Natural killer cell (primary cell): Measurements from ENCODE around the gene TM9SF2. TPM values are rescaled to one million over a fixed set of nuclear protein-coding genes. Genes with fewer than 3 reads are reported as not detected.

Source experiments
- ATAC-seq, 3 donors: fragments of 150-1000 bp in 2 of 3; fragments of 200-7000 bp in 1 of 3; cut with Tn5 transposase; 1 replicate in 1 of 3; 2 replicates in 2 of 3; pipeline ENCODE4 v1.10.0; 2021; ENCODE audit warnings: mild to moderate bottlenecking in 2 of 3, moderate library complexity in 2 of 3
- DNase-seq, 2 donors: peaks; one replicate each; pipeline versions ENCODE4 v3.0.0 to v3.0.0-alpha.2; 2013 to 2021; ENCODE audit warnings: mixed read lengths in 1 of 2
- H3K27ac ChIP-seq: one replicate; pipeline ENCODE4 v1.5.1; 2013; ENCODE audit warnings: mild to moderate bottlenecking, low read length
- H3K27me3 ChIP-seq: one replicate; pipeline ENCODE4 v1.6.1; 2013; ENCODE audit warnings: low read length; ENCODE audit not compliant: control insufficient read depth, insufficient read depth
- H3K36me3 ChIP-seq: one replicate; pipeline ENCODE4 v1.6.1; 2013; ENCODE audit warnings: low read length; ENCODE audit not compliant: control insufficient read depth, insufficient read depth
- H3K4me1 ChIP-seq: one replicate; pipeline ENCODE4 v1.6.1; 2013; ENCODE audit warnings: low read length; ENCODE audit not compliant: control insufficient read depth, insufficient read depth
- H3K4me3 ChIP-seq: one replicate; pipeline ENCODE4 v1.5.1; 2013; ENCODE audit warnings: low read length
- H3K9me3 ChIP-seq: one replicate; pipeline ENCODE4 v1.6.1; 2013; ENCODE audit warnings: low read length; ENCODE audit not compliant: control insufficient read depth, insufficient read depth
- H3K27ac Mint-ChIP-seq, 2 donors: one replicate each; pipeline ENCODE4 v1.8.0; 2022; ENCODE audit warnings: mild to moderate bottlenecking in 2 of 2, mixed read lengths in 2 of 2, moderate library complexity in 1 of 2
- H3K27me3 Mint-ChIP-seq, 2 donors: one replicate each; pipeline ENCODE4 v1.8.0; 2022; ENCODE audit warnings: low read depth in 2 of 2, mixed read lengths in 2 of 2
- H3K36me3 Mint-ChIP-seq: one replicate; pipeline ENCODE4 v1.8.0; 2022; ENCODE audit warnings: mixed read lengths
- H3K4me1 Mint-ChIP-seq, 2 donors: one replicate each; pipeline ENCODE4 v1.8.0; 2022; ENCODE audit warnings: mixed read lengths in 2 of 2
- H3K4me3 Mint-ChIP-seq: one replicate; pipeline ENCODE4 v1.8.0; 2022; ENCODE audit warnings: mild to moderate bottlenecking, moderate library complexity, mixed read lengths
- H3K9me3 Mint-ChIP-seq, 2 donors: one replicate each; pipeline ENCODE4 v1.8.0; 2022; ENCODE audit warnings: mixed read lengths in 2 of 2
- CTCF ChIP-seq: fragments of 200-600 bp; IDR thresholded peaks from one replicate; pipeline ENCODE4 v1.8.0; 2022; ENCODE audit warnings: antibody characterized with exemption
- WGBS: methylation state at CpG from one replicate; pipeline ENCODE4 v1.1.7; 2013; ENCODE audit warnings: missing lambda C conversion rate; ENCODE audit not compliant: insufficient coverage; 5-methylcytosine and 5-hydroxymethylcytosine counted together
- intact Hi-C: fragments of 100-400 bp; cut with micrococcal nuclease; formaldehyde crosslinking; loops from one replicate; pipeline ENCODE4 v1.14.2; 2022
- total RNA-seq, 4 donors: library from RNA; stranded (reverse); fragments of 120-200 nt in 1 of 4; gene quantifications; one replicate each; pipeline versions ENCODE4 v1.2.3 to v1.2.4, GENCODE V29; 2013 to 2022

TM9SF2 gene
- total RNA-seq, 3 donors from 2014 or later (not counting 1 experiment from before 2014, with no cell fraction given) = 41.8 to 62.1 (median 51.4) TPM

DNA sequence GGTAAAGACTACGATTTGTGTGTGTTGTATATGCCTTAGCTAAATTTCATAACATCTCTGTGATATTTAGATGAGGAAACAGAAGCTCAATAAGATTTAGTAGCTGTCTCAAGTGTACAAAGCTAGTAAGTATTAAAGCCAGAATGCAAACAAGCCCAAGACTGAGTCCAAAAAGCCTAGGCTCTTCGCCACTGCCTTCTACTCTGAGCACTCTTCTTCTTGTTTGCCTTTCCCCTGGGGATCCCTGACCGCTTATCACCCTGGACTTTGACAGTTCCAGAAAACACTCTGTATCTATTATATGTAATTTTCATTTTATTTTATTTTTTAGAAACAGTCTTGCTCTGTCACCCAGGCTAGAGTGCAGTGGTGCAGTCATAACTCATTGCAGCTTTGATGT, 5.8 kb downstream of the TM9SF2 start:
- H3K27ac ChIP-seq = peak overlapping the region; percentile 21
- 80% methylated on average over 2 of the region's 3 CpGs for WGBS
- Mint-ChIP-seq H3K4me1 (peaks cover 84 to 85% of the 10 kb centered on the region in 2 donors), H3K36me3 (no peaks in the 10 kb centered on the region), H3K27ac (peak overlapping the region; percentile 61 to 77), H3K4me3 (peak overlapping the region; percentile 56), H3K9me3 (no peaks in the 10 kb centered on the region), H3K27me3 (no peaks in the 10 kb centered on the region)
- ATAC-seq (no peak), DNase-seq (no peak)
- H3K36me3 ChIP-seq = peaks cover 11% of the 10 kb centered on the region
- no peak overlapping the region for H3K4me3 ChIP-seq
- H3K27me3 ChIP-seq = no peaks in the 10 kb centered on the region
- peaks cover 7% of the 10 kb centered on the region for H3K9me3 ChIP-seq
- intact Hi-C loops = loop anchor here (10.0 kb wide), 1 partner anchor 1168 kb away; the partner anchor contains the start of gene TMTC4
- TF ChIP-seq CTCF = no peak
- peaks cover 12% of the 10 kb centered on the region for H3K4me1 ChIP-seq

DNA sequence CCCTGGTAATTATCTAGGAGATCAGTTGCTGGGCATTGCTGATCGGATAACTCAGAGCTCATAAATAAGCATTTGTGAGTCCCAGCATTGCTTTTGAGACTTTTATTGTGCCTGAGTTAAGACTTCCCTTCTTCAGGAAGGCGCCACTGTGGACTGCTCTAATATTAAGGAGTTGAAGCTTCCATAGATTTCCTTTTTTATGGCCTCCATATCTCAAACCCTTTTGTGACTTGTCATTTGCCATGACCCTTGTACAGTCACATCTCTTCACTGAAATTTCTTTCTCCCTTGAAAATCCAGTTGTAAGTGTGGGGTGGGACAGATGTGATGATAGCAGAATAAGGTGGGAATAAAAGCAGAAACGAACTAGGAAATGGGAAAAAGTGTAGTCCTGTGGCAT, 6.3 kb downstream of the TM9SF2 start:
- 71% methylated on average over 2 of the region's 3 CpGs for WGBS
- Histone ChIP-seq H3K27me3 (no peaks in the 10 kb centered on the region), H3K9me3 (peaks cover 7% of the 10 kb centered on the region), H3K4me1 (peaks cover 12% of the 10 kb centered on the region), H3K27ac (peak overlapping the region; percentile 1), H3K4me3 (no peak overlapping the region), H3K36me3 (peaks cover 11% of the 10 kb centered on the region)
- no peak for TF ChIP-seq CTCF
- Mint-ChIP-seq H3K9me3 (no peaks in the 10 kb centered on the region), H3K4me1 (peaks cover 84 to 85% of the 10 kb centered on the region in 2 donors), H3K27me3 (no peaks in the 10 kb centered on the region), H3K36me3 (no peaks in the 10 kb centered on the region), H3K27ac (peak overlapping the region in 1 of 2 donors; percentile 79), H3K4me3 (no peak overlapping the region)
- DNase-seq (no peak), ATAC-seq (no peak)
- intact Hi-C loops = loop anchor here (10.0 kb wide), 1 partner anchor 1167 kb away; the partner anchor contains the start of gene TMTC4

DNA sequence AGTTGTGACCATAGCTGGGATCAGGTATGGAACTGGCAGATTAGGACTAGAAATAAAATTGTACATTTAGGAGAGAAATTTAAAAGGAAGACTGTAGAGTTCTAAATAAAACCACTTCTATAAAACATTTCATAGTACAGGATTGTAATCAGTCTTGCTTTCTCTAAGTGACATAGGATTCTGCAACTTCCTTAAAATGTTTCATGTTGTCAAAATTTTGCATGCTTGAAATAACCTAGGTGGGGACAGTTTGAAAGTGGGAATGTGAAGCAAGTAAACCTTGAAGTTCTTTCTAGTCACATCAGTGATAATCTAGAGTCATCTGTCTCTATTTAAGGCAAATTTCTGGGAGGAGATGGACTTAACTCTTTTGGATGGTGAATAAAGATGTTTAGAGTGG, 6.7 kb downstream of the TM9SF2 start:
- Histone ChIP-seq H3K9me3 (peaks cover 7% of the 10 kb centered on the region), H3K4me1 (peaks cover 12% of the 10 kb centered on the region), H3K4me3 (no peak overlapping the region), H3K27ac (peak overlapping the region; percentile 1), H3K27me3 (no peaks in the 10 kb centered on the region), H3K36me3 (peaks cover 11% of the 10 kb centered on the region)
- intact Hi-C loops = loop anchor here (10.0 kb wide), 1 partner anchor 1167 kb away; the partner anchor contains the start of gene TMTC4
- H3K27ac Mint-ChIP-seq = peak overlapping the region in 1 of 2 donors; percentile 79
- no peak overlapping the region for H3K4me3 Mint-ChIP-seq
- no peaks in the 10 kb centered on the region for H3K9me3 Mint-ChIP-seq
- H3K36me3 Mint-ChIP-seq = no peaks in the 10 kb centered on the region
- DNase-seq (no peak), ATAC-seq (no peak)
- H3K27me3 Mint-ChIP-seq = no peaks in the 10 kb centered on the region
- TF ChIP-seq CTCF = no peak
- peaks cover 86 to 87% of the 10 kb centered on the region in 2 donors for H3K4me1 Mint-ChIP-seq

DNA sequence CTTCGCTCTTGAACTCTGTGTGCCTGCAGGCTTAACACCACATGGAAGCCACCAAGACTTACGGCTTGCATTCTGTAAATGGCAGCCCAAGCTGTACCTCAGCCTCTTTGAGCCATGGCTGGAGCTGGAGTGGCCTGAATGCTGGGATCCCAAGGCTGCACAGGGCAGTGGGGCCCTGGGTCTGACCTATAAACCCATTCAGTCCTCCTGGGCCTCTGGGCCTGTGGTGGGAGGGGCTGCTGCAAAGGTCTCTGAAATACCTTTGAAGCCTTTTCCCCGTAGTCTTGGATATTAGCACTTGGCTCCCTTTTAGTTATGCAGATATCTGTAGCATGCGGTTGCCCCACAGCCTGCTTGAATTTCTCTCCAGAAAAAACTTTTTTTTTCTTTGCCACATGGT, 8.2 kb downstream of the TM9SF2 start:
- Histone ChIP-seq H3K4me3 (no peak overlapping the region), H3K4me1 (peaks cover 13% of the 10 kb centered on the region), H3K27me3 (no peaks in the 10 kb centered on the region), H3K27ac (no peak overlapping the region), H3K9me3 (peaks cover 7% of the 10 kb centered on the region), H3K36me3 (peaks cover 11% of the 10 kb centered on the region)
- Mint-ChIP-seq H3K36me3 (no peaks in the 10 kb centered on the region), H3K4me1 (peaks cover 86 to 87% of the 10 kb centered on the region in 2 donors), H3K27me3 (no peaks in the 10 kb centered on the region), H3K9me3 (no peaks in the 10 kb centered on the region), H3K27ac (no peak overlapping the region), H3K4me3 (no peak overlapping the region)
- TF ChIP-seq CTCF = no peak
- no peak for DNase-seq
- ATAC-seq = no peak
- intact Hi-C loops = loop anchor here (10.0 kb wide), 1 partner anchor 1165 kb away; the partner anchor contains the start of gene TMTC4
- WGBS = 84% methylated on average over 4 of the region's 4 CpGs
